GM21825 (cell line): ENCODE measurements around the gene RTL1.

Experiments
- ATAC-seq: cut with Tn5 transposase; IDR thresholded peaks from one replicate; pipeline ENCODE4 v1.9.1; 2021; ENCODE audit warnings: mild to moderate bottlenecking, moderate library complexity; ENCODE audit not compliant: unreplicated experiment

Gene RTL1

DNA sequence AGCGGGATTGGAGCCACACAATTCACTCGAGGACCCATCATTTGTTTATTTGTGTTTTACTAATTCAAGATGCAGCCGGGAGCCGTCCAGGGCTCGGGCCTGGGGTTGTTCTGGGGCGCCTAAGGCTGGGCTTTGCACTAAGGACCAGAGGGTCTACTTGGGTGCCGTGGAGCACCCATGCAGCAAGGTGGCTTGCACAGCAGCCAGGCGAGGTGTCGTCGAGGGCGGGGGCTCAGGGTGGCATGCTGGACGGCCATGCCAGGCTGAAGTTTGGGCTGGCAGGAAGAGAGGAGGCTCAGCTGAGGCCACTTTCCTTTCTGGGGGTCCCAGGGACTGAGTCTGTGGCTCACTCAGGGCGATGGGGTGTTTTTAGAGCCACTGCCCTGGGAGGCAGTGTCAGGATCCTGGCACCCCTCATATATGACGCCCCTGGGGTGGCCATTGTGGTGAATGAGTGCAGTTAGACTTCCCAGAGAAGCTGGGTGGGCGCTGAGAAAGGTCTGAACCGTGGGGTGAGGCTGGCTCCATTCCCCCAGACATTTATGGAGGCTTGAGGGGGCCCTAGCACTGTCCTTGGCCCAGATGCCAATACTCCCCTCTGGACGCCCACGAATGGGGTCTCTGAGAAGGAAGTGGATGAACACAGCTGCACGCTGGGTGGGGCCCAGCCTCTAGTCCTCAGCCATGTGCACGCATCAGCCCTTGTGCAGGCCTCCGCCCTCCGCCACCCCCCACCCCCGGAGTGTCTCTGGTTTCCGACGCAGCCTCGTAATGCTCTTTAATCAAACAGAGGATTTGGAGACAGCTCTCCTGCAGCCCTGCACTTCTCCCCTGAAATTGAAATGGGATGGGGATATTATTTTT lies 66.3 kb downstream of the RTL1 start:
- no peak for ATAC-seq

GRCh38 chr14:100836311-100836805 lies 67.2 kb downstream of the RTL1 start:
- no peak for ATAC-seq

DNA sequence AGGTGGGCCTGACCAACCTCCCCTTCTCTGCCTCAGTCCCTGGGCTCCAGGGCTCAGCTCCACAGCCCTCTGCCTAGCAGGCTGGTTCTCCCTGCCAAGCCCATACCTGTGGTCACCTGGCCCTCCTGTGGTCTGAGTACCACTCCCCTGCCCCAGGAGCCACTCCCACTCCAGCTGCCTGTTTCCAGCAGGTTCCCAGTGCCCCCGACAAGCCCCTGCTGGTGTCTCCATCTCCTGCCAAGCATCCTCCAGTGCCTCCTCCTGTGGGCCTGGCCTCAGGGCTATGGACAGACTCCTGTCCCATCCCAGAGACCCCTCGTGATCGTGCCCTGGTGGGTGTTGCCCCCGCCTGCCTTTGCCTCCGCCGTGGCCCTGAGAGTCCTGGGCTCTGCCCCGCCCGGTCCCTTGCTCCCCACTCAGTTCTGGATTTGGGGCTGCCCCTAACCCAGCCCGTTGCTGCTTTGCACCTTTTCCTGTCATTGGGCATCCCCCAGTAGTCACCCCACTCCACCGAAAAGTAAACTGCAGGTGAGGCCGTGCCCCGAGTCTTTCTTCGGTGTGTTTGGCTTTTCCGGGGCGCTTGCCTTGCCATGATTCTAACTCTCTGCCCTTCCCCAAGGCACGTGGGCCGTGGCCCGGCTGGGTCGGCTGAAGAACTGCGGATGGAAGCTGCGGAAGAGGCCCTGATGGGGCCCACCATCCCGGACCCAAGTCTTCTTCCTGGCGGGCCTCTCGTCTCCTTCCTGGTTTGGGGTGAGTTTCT lies 67.8 kb downstream of the RTL1 start:
- ATAC-seq, result no peak

- ATAC-seq, result no peak
Observed at GRCh38 chr14:100834794-100835547, 68.6 kb downstream of the RTL1 start.

DNA sequence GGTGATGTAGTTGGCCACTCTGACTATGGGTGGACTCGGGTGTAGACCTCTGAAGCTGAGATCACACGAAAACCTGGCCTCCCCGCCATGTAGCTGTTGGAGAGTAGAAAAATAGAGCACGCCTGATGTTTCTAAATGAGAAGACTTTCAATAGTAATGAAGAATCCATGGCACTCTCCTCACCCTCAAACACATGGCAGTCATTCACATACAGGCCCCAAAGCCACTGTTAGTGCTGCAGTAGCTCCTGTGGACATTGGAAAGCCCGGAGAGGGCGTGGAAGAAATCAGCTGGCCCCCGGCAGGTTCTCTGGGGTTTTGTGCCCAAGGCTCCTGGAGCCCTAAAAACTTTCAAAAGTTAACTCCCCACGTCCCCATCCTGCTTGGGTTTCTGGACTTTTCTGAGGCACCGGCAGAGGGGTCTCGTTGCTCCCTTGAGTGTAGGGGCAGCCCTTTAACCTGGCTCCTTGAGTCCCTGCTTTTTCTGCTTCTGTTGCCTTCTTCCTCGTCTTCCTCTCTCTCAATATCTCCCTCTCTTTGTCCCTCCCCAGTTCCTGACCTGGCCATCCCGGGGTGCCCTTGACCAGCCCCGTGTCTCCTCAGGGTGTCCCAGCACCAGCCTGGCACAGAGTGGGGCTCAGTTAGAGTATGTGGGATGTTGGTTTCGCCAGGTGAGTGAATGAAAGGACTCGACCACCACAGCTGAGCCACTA lies 69.3 kb downstream of the RTL1 start:
- ATAC-seq, result no peak

DNA sequence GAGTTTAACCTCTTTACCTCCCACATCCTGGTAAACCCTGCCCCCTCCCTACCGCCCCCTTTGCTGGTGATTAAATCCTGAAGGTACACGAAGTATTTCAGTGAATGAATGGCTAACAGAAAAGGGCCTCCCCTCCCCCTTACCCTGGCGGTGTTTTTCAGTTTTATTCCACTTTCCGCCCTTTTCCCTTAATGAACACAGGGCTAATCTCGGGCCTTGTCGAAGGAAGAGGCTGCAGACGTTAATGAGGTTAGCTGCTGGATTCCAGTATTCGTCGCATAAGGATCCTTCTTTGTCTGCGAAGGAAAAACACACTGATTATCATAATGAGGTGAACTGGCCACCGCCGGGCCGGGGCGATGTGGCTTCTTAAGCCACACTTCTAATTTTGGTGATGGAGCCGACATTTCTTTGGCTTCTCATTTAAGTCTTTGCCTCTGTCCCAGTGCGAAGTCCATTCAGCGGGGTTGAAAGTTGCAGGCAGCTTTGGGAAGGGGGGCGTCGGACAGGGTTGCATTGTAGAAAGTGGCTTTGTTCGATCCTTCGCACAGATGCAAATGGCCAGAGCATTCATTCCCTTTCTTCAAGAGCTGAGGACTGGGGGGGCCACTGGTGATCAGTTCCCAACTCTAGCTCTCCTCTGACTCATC lies 71.1 kb downstream of the RTL1 start:
- ATAC-seq, result no peak

GRCh38 chr14:100830681-100831080 lies 72.8 kb downstream of the RTL1 start:
- ATAC-seq, result no peak
